Measurements from ENCODE around the gene P3H3.

- TF ChIP-seq CTCF (IDR thresholded peaks at IDR 0.05; ENCODE audit: low read length) = no peak
- TF ChIP-seq EZH2 (optimal IDR thresholded peaks at IDR 0.05; ENCODE audit: low read depth, low read length) = no peak
Observed at GRCh38 chr12:6866920-6867412, 38.8 kb downstream of the P3H3 start.
